HL-60 (cell line): ENCODE results near the gene RHBDD1.

ENCODE experiments used
- DNase-seq, 2 experiments: peaks; one replicate each; pipeline ENCODE4 v3.0.0-alpha.2; 2010 to 2020; ENCODE audit warnings: low read depth in 1 of 2, low spot score in 1 of 2
- H3K27ac ChIP-seq: fragments of 250-450 bp; sonication (Bioruptor Pico); replicated peaks from 2 replicates; pipeline ENCODE4 v1.5.1; 2020; ENCODE audit warnings: mild to moderate bottlenecking, moderate library complexity
- H3K27me3 ChIP-seq: fragments of 250-450 bp; sonication (Bioruptor Pico); 2 replicates; pipeline ENCODE4 v1.5.1; 2021; ENCODE audit warnings: mild to moderate bottlenecking, moderate library complexity; ENCODE audit not compliant: insufficient read depth, poor library complexity, severe bottlenecking
- H3K4me3 ChIP-seq: replicated peaks from 2 replicates; pipeline ENCODE4 v1.5.1; 2011; ENCODE audit warnings: mild to moderate bottlenecking, control low read depth, low read length; ENCODE audit not compliant: insufficient read depth
- CTCF ChIP-seq: IDR thresholded peaks from one replicate; pipeline ENCODE4 v1.5.1; 2011; ENCODE audit warnings: low read length, control low read depth, inconsistent platforms; ENCODE audit not compliant: insufficient read depth
- GABPA ChIP-seq: IDR thresholded peaks from 2 replicates; pipeline ENCODE4 v1.6.1; 2012; ENCODE audit warnings: low read depth
- POLR2AphosphoS5 ChIP-seq: IDR thresholded peaks from 2 replicates; pipeline ENCODE4 v1.6.1; 2012; ENCODE audit warnings: low read depth
- SPI1 ChIP-seq: IDR thresholded peaks from 2 replicates; pipeline ENCODE4 v1.6.1; 2012; ENCODE audit warnings: low read depth, mild to moderate bottlenecking, borderline replicate concordance
- TF ChIP-seq, protein P1 (sequence below): IDR thresholded peaks from 2 replicates; pipeline ENCODE4 v1.6.1; 2012; ENCODE audit warnings: low read depth; ENCODE audit not compliant: insufficient replicate concordance

The RHBDD1 gene

GRCh38 chr2:226877491-226877890, 41.6 kb downstream of the RHBDD1 start:
- TF ChIP-seq SPI1: no peak
- TF ChIP-seq CTCF: no peak
- TF ChIP-seq GABPA: no peak
- TF ChIP-seq, protein P1, sequence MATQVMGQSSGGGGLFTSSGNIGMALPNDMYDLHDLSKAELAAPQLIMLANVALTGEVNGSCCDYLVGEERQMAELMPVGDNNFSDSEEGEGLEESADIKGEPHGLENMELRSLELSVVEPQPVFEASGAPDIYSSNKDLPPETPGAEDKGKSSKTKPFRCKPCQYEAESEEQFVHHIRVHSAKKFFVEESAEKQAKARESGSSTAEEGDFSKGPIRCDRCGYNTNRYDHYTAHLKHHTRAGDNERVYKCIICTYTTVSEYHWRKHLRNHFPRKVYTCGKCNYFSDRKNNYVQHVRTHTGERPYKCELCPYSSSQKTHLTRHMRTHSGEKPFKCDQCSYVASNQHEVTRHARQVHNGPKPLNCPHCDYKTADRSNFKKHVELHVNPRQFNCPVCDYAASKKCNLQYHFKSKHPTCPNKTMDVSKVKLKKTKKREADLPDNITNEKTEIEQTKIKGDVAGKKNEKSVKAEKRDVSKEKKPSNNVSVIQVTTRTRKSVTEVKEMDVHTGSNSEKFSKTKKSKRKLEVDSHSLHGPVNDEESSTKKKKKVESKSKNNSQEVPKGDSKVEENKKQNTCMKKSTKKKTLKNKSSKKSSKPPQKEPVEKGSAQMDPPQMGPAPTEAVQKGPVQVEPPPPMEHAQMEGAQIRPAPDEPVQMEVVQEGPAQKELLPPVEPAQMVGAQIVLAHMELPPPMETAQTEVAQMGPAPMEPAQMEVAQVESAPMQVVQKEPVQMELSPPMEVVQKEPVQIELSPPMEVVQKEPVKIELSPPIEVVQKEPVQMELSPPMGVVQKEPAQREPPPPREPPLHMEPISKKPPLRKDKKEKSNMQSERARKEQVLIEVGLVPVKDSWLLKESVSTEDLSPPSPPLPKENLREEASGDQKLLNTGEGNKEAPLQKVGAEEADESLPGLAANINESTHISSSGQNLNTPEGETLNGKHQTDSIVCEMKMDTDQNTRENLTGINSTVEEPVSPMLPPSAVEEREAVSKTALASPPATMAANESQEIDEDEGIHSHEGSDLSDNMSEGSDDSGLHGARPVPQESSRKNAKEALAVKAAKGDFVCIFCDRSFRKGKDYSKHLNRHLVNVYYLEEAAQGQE: no peak
- no peak for TF ChIP-seq POLR2AphosphoS5
- H3K4me3 ChIP-seq: no peak overlapping the region
- no peak overlapping the region for H3K27ac ChIP-seq
- DNase-seq: no peak
- no peaks in the 10 kb centered on the region for H3K27me3 ChIP-seq

DNA sequence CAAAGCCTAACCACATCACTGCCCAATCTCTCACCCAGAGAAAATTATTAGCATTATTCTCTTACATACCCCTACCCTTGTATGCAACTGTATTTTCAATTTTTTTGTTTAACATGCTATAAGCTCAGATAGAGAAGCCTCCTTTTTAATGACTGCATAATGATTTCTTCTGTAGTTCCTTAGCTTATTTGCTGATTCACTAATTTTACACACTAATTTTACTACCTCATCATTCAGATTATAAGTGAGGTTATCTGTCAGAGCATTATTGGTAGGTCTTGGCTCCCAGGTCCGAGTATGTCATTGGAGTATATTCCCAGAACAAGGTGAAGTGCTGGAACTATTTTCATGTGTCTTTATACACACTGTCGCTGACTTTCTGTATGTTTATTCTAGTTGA, 45.4 kb downstream of the RHBDD1 start:
- TF ChIP-seq POLR2AphosphoS5 (no peak), CTCF (no peak), GABPA (no peak), SPI1 (no peak)
- TF ChIP-seq, protein P1: no peak
- H3K4me3 ChIP-seq: no peak overlapping the region
- no peaks in the 10 kb centered on the region for H3K27me3 ChIP-seq
- no peak for DNase-seq
- no peak overlapping the region for H3K27ac ChIP-seq

DNA sequence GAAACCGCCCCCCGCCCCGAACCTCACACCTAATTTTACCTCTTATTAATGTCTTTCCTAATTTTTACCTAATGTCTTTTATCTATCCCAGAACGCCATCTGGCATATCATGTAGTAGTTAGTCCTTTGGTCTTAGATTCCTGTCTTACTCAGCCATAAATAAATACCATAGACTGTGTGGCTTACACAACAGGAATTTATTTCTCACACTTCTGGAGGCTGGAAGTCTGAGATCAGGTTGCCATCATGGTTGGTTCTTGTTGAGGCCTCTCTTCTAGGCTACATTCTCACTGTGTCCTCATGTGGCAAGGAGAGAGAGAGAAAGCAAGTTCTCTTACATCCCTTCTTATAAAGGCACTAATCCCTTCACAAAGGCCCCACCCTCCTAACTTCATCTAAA, 46.8 kb downstream of the RHBDD1 start:
- Histone ChIP-seq H3K27me3 (no peaks in the 10 kb centered on the region), H3K4me3 (no peak overlapping the region), H3K27ac (no peak overlapping the region)
- TF ChIP-seq GABPA (no peak), SPI1 (no peak)
- DNase-seq: no peak

DNA sequence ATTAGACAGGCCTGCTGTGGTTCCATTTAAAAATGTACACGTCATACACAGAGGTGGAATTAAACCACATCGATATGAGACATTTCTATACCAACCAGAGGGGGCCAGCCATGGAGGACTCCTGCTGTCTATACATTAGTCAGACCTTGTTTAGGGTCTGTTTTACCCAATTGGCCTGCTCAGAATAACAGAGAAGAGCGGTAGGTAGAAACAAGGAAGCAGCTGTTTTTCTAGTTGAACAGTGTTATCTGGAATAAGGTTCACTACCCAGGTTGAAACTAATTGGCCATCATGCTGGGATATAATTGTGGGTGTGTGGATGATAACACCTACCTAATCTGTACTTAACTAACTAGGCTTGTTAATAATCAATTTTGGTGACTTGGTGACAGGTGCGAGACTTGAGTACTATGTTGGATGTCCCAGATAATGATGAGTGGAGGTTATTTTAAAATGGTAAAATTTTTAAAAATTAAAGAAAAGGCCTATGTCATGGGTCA, 47.5 kb downstream of the RHBDD1 start:
- H3K27ac ChIP-seq: no peak overlapping the region
- TF ChIP-seq, protein P1: no peak
- H3K4me3 ChIP-seq: no peak overlapping the region
- no peak for DNase-seq
- H3K27me3 ChIP-seq: no peaks in the 10 kb centered on the region
